ENCODE data around the gene VAMP2.

VAMP2 gene

GRCh38 chr17:8153957-8154607, 8.7 kb downstream of the VAMP2 start:
- DNase-seq = peak in 1 of 2 experiments; percentile 10

GRCh38 chr17:8153525-8153956, 9.2 kb downstream of the VAMP2 start:
- DNase-seq = no peak

GRCh38 chr17:8153031-8153451, 9.7 kb downstream of the VAMP2 start:
- DNase-seq = no peak

GRCh38 chr17:8152112-8152775, 10.5 kb downstream of the VAMP2 start, which contains the start of gene PER1:
TSS of gene PER1 (minus strand) at chr17:8152404. CDS start at chr17:8150706, 1,698 bp downstream.
- peak; percentile 41 to 82 for DNase-seq

- DNase-seq = no peak
These were observed 11.1 kb downstream of the VAMP2 start for GRCh38 chr17:8151641-8152111.

GRCh38 chr17:8151120-8151640, 11.6 kb downstream of the VAMP2 start:
- DNase-seq = peak in 1 of 2 experiments; percentile 11

GRCh38 chr17:8150194-8151119, 12.3 kb downstream of the VAMP2 start:
- no peak for DNase-seq

GRCh38 chr17:8149419-8150193, 13.1 kb downstream of the VAMP2 start:
- DNase-seq = no peak

GRCh38 chr17:8148560-8148959, 14.2 kb downstream of the VAMP2 start:
- DNase-seq = no peak

GRCh38 chr17:8147805-8148404, 14.8 kb downstream of the VAMP2 start:
- DNase-seq = no peak

GRCh38 chr17:8147141-8147804, 15.5 kb downstream of the VAMP2 start:
- DNase-seq = no peak

GRCh38 chr17:8146381-8147140, 16.2 kb downstream of the VAMP2 start:
- DNase-seq = no peak

GRCh38 chr17:8145811-8146210, 16.9 kb downstream of the VAMP2 start:
- no peak for DNase-seq

GRCh38 chr17:8144401-8145231, 18.1 kb downstream of the VAMP2 start:
- DNase-seq = no peak

GRCh38 chr17:8143581-8144400, 19.0 kb downstream of the VAMP2 start:
- DNase-seq = no peak

- DNase-seq = no peak
These were observed 19.7 kb downstream of the VAMP2 start for GRCh38 chr17:8142887-8143580.

GRCh38 chr17:8142158-8142886, 20.4 kb downstream of the VAMP2 start:
- no peak for DNase-seq
